GM18873 (cell line): ENCODE data around the gene NRG3.
"Not testable (repeated sequence)": the region's sequence is repeated elsewhere in the genome, so short reads cannot be mapped to it uniquely, and the experiment has no call there.

Experiments
- ATAC-seq: cut with Tn5 transposase; IDR thresholded peaks from one replicate; pipeline ENCODE4 v1.9.1; 2021; ENCODE audit warnings: mild to moderate bottlenecking, moderate library complexity, moderate number of reproducible peaks; ENCODE audit not compliant: unreplicated experiment, low FRiP score

NRG3 gene

GRCh38 chr10:82340166-82340565 lies 465.2 kb downstream of the NRG3 start:
- no peak for ATAC-seq

GRCh38 chr10:82349590-82349989 lies 474.6 kb downstream of the NRG3 start:
- ATAC-seq = not testable (repeated sequence)

GRCh38 chr10:82353381-82353780 lies 478.4 kb downstream of the NRG3 start:
- no peak for ATAC-seq

- ATAC-seq = no peak
Observed at GRCh38 chr10:82358486-82359099, 483.6 kb downstream of the NRG3 start.

GRCh38 chr10:82361256-82361655 lies 486.3 kb downstream of the NRG3 start:
- ATAC-seq = no peak

GRCh38 chr10:82377608-82378007 lies 502.6 kb downstream of the NRG3 start:
- ATAC-seq = no peak

- ATAC-seq = no peak
Observed at GRCh38 chr10:82378146-82378545, 503.2 kb downstream of the NRG3 start.

- no peak for ATAC-seq
Observed at GRCh38 chr10:82383350-82383749, 508.4 kb downstream of the NRG3 start.

GRCh38 chr10:82390866-82391658 lies 516.1 kb downstream of the NRG3 start:
- no peak for ATAC-seq

GRCh38 chr10:82391971-82392370 lies 517.0 kb downstream of the NRG3 start:
- ATAC-seq = no peak

- ATAC-seq = no peak
Observed at GRCh38 chr10:82392533-82392932, 517.5 kb downstream of the NRG3 start.

GRCh38 chr10:82394122-82394521 lies 519.1 kb downstream of the NRG3 start:
- ATAC-seq = no peak

- no peak for ATAC-seq
Observed at GRCh38 chr10:82394987-82395386, 520.0 kb downstream of the NRG3 start.

GRCh38 chr10:82396886-82397285 lies 521.9 kb downstream of the NRG3 start:
- no peak for ATAC-seq

GRCh38 chr10:82397854-82398253 lies 522.9 kb downstream of the NRG3 start:
- no peak for ATAC-seq

GRCh38 chr10:82399850-82400249 lies 524.9 kb downstream of the NRG3 start:
- ATAC-seq = no peak

GRCh38 chr10:82400841-82401240 lies 525.8 kb downstream of the NRG3 start:
- no peak for ATAC-seq

GRCh38 chr10:82402906-82403401 lies 528.0 kb downstream of the NRG3 start:
- no peak for ATAC-seq

GRCh38 chr10:82409671-82410070 lies 534.7 kb downstream of the NRG3 start:
- no peak for ATAC-seq

- ATAC-seq = no peak
Observed at GRCh38 chr10:82411416-82411815, 536.4 kb downstream of the NRG3 start.

GRCh38 chr10:82420001-82420400 lies 545.0 kb downstream of the NRG3 start:
- no peak for ATAC-seq

GRCh38 chr10:82429302-82429701 lies 554.3 kb downstream of the NRG3 start:
- ATAC-seq = no peak
